GM13976 (cell line): ENCODE data around the gene RFPL1.

Source experiments
- DNase-seq: peaks from one replicate; pipeline ENCODE4 v3.0.0; 2012; ENCODE audit warnings: low spot score
- CTCF ChIP-seq: IDR thresholded peaks from 2 replicates; pipeline ENCODE4 v1.5.1; 2012; ENCODE audit warnings: borderline replicate concordance, mild to moderate bottlenecking; ENCODE audit not compliant: insufficient read depth; ENCODE audit errors: extremely low read depth, missing control alignments, control extremely low read depth
- in situ Hi-C: fragments of 300-500 bp; cut with MboI; formaldehyde crosslinking; loops from one replicate; pipeline ENCODE4 v1.12.0; 2022; ENCODE audit warnings: low sequenced_read_pairs, mixed read lengths, inconsistent platforms; ENCODE audit not compliant: unreplicated experiment

Gene RFPL1

GRCh38 chr22:29427176-29427760, 11.1 kb upstream of the RFPL1 start:
- TF ChIP-seq CTCF = no peak
- in situ Hi-C loops = no loop called here
- DNase-seq = no peak

GRCh38 chr22:29431986-29432385, 6.4 kb upstream of the RFPL1 start:
- TF ChIP-seq CTCF = no peak
- no peak for DNase-seq
- in situ Hi-C loops = no loop called here

GRCh38 chr22:29433856-29434255, 4.5 kb upstream of the RFPL1 start:
- in situ Hi-C loops = no loop called here
- no peak for DNase-seq
- TF ChIP-seq CTCF = no peak

GRCh38 chr22:29434288-29434687, 4.1 kb upstream of the RFPL1 start:
- DNase-seq = no peak
- in situ Hi-C loops = no loop called here
- TF ChIP-seq CTCF = no peak

- in situ Hi-C loops = no loop called here
- DNase-seq = no peak
- TF ChIP-seq CTCF = no peak
Observed at GRCh38 chr22:29435236-29436136, 2.9 kb upstream of the RFPL1 start.

GRCh38 chr22:29442976-29443375, 4.6 kb downstream of the RFPL1 start:
- no peak for TF ChIP-seq CTCF
- DNase-seq = no peak
- in situ Hi-C loops = no loop called here
